LNCAP (cell line): ENCODE data around the gene MLNR.

Experiments
- CTCF ChIP-seq: fragments of 450-650 bp; IDR thresholded peaks from 2 replicates; pipeline ENCODE4 v1.5.1; 2017; ENCODE audit warnings: mild to moderate bottlenecking

MLNR gene

GRCh38 chr13:49247643-49248621 is 27.8 kb downstream of the MLNR start, which contains the start of gene CDADC1:
Gene CDADC1 (plus strand): TSS chr13:49247925. CDS start chr13:49248038, 113 bp downstream.
- TF ChIP-seq CTCF, result no peak

GRCh38 chr13:49248622-49249002 is 28.5 kb downstream of the MLNR start:
- TF ChIP-seq CTCF, result peak; percentile 35; the same call in 1 of the 2 replicates

- no peak for TF ChIP-seq CTCF
Measured at GRCh38 chr13:49251326-49251725, 31.2 kb downstream of the MLNR start.

GRCh38 chr13:49253310-49253709 is 33.2 kb downstream of the MLNR start:
- no peak for TF ChIP-seq CTCF

- TF ChIP-seq CTCF, result no peak
Measured at GRCh38 chr13:49254007-49254406, 33.9 kb downstream of the MLNR start.

GRCh38 chr13:49256841-49257240 is 36.7 kb downstream of the MLNR start:
- no peak for TF ChIP-seq CTCF

- no peak for TF ChIP-seq CTCF
Measured at GRCh38 chr13:49258089-49258796, 38.1 kb downstream of the MLNR start.
